ENCODE data around the gene NTRK3.

The NTRK3 gene

GRCh38 chr15:88272421-88272820, 15.9 kb upstream of the NTRK3 start:
- no peak for DNase-seq (ENCODE audit: extremely low read depth, low read depth)
- no peak for TF ChIP-seq CTCF (IDR thresholded peaks at IDR 0.05; ENCODE audit: low read depth, low read length)

GRCh38 chr15:88269356-88270062, 13.0 kb upstream of the NTRK3 start:
- DNase-seq (ENCODE audit: extremely low read depth, low read depth): no peak
- no peak for TF ChIP-seq CTCF (IDR thresholded peaks at IDR 0.05; ENCODE audit: low read depth, low read length)

GRCh38 chr15:88267720-88268119, 11.2 kb upstream of the NTRK3 start:
- no peak for TF ChIP-seq CTCF (IDR thresholded peaks at IDR 0.05; ENCODE audit: low read depth, low read length)
- DNase-seq (ENCODE audit: extremely low read depth, low read depth): no peak

GRCh38 chr15:88266170-88266569, 9.6 kb upstream of the NTRK3 start:
- no peak for TF ChIP-seq CTCF (IDR thresholded peaks at IDR 0.05; ENCODE audit: low read depth, low read length)

GRCh38 chr15:88264622-88265021, 8.1 kb upstream of the NTRK3 start:
- no peak for TF ChIP-seq CTCF (IDR thresholded peaks at IDR 0.05; ENCODE audit: low read depth, low read length)
- DNase-seq (ENCODE audit: extremely low read depth, low read depth): no peak

More at GRCh38 chr15:88266170-88266569, 9.6 kb upstream of the NTRK3 start:
- no peak for DNase-seq (ENCODE audit: extremely low read depth, low read depth)

GRCh38 chr15:88262064-88262463, 5.5 kb upstream of the NTRK3 start:
- no peak for TF ChIP-seq CTCF (IDR thresholded peaks at IDR 0.05; ENCODE audit: low read depth, low read length)

GRCh38 chr15:88258093-88258641, 1.6 kb upstream of the NTRK3 start:
- DNase-seq (ENCODE audit: extremely low read depth, low read depth): no peak
- no peak for TF ChIP-seq CTCF (IDR thresholded peaks at IDR 0.05; ENCODE audit: low read depth, low read length)

More at GRCh38 chr15:88262064-88262463, 5.5 kb upstream of the NTRK3 start:
- no peak for DNase-seq (ENCODE audit: extremely low read depth, low read depth)

Measured in AG09319 (cell line).